Epithelial cell of proximal tubule (primary cell): ENCODE measurements around the gene ARPC4. TPM values are rescaled to one million over a fixed set of nuclear protein-coding genes. Genes with fewer than 3 reads are reported as not detected.

ENCODE experiments used
- DNase-seq: peaks from one replicate; pipeline ENCODE4 v3.0.0-alpha.2; 2011; ENCODE audit warnings: low read depth
- H3K4me3 ChIP-seq: 2 replicates; pipeline ENCODE4 v1.5.1; 2011; ENCODE audit warnings: low read depth, mild to moderate bottlenecking, low read length
- total RNA-seq: library from RNA; depleted of rRNA; stranded (reverse); fragments of >200 nt; gene quantifications from 2 replicates; pipeline ENCODE4 v1.2.3, GENCODE V29; 2015
- TF ChIP-seq, protein P1 (sequence below): conservative IDR thresholded peaks from 2 replicates; pipeline ENCODE4 v1.5.1; 2012; ENCODE audit warnings: low read depth, mild to moderate bottlenecking, low read length

Gene ARPC4
- total RNA-seq, 1 donor from 2014 or later, result 153 TPM

DNA sequence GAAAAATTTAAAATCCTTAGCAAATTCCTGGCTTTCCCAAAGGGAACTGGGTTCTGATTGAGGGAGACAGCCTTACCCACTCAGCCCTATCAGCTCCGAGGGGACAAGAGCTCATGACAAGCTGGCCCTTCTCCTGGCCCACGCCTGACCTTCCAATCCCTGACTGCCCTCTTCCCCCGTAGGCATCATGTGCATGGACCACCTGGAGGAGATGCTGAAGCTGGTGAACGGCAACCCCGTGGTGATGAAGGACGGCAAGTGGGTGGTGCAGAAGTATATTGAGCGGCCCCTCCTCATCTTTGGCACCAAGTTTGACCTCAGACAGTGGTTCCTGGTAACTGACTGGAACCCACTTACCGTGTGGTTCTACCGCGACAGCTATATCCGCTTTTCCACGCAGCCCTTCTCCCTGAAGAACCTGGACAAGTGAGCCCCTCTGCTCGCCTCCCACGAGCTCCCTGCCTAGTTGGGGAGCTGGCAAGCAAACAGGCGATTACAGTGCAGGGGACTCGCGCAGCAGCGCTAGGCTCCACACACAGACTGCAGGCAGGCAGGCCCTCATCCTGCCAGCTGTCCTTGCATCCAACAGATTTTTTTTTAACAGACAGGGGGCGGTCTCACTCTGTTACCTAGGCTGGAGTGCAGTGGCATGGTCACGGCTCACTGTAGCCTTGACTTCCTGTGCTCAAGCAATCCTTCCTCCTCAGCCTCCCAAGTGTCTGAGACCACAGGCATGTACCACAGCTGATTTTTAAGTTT, 34.1 kb downstream of the ARPC4 start:
- DNase-seq, result no peak
- H3K4me3 ChIP-seq, result no peak overlapping the region
- TF ChIP-seq, protein P1, sequence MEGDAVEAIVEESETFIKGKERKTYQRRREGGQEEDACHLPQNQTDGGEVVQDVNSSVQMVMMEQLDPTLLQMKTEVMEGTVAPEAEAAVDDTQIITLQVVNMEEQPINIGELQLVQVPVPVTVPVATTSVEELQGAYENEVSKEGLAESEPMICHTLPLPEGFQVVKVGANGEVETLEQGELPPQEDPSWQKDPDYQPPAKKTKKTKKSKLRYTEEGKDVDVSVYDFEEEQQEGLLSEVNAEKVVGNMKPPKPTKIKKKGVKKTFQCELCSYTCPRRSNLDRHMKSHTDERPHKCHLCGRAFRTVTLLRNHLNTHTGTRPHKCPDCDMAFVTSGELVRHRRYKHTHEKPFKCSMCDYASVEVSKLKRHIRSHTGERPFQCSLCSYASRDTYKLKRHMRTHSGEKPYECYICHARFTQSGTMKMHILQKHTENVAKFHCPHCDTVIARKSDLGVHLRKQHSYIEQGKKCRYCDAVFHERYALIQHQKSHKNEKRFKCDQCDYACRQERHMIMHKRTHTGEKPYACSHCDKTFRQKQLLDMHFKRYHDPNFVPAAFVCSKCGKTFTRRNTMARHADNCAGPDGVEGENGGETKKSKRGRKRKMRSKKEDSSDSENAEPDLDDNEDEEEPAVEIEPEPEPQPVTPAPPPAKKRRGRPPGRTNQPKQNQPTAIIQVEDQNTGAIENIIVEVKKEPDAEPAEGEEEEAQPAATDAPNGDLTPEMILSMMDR, result peak; percentile 41

DNA sequence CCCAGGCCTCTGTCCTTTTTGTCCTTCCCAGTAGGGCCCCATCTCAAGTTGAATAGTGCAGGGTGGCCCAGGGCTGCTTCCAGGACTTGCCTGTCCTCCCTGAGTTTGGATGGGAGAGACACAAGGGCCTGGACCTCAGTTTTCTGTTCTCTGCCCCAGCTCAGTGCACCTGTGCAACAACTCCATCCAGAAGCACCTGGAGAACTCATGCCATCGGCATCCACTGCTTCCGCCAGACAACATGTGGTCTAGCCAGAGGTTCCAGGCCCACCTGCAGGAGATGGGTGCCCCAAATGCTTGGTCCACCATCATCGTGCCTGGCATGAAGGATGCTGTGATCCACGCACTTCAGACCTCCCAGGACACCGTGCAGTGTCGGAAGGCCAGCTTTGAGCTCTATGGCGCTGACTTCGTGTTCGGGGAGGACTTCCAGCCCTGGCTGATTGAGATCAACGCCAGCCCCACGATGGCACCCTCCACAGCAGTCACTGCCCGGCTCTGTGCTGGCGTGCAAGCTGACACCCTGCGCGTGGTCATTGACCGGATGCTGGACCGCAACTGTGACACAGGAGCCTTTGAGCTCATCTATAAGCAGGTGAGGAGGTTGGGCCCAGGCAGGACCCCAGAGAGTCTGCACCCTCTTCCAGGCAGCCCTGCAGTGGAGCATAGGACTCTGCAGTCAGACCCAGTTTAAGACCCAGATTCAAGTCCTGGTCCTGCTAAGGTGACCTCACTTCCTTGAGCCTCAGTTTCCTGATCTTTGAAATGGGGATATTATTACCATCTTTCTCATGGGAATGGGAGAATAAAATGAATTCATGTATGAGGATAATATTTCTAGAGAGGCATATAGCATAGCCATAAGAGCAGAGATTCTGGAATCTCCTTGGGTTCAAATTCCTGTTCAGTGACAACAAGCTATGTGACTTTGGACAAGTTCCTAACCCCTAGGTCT, 36.2 kb downstream of the ARPC4 start:
- TF ChIP-seq, protein P1, result no peak
- no peak overlapping the region for H3K4me3 ChIP-seq
- DNase-seq, result no peak

DNA sequence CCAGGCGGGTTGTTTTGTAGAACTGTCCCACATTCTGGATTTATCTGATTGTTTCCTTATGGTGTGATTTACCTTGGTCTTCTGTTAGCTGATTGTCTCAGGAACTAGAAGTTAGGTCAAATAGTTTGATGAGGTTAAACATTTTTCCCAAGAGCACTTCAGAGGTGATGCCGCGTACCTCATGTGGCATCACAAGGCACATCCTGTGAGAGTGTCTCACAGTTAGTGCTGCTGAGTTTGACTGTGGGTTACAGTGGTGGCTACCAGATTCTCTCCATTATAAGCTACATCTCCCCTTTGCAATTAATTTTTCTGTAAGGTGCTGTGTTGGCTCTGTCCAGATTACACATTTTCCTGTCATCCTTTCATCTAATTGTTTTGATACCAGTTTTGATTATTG, 38.4 kb downstream of the ARPC4 start:
- no peak for DNase-seq
- no peak overlapping the region for H3K4me3 ChIP-seq
- TF ChIP-seq, protein P1, result no peak

DNA sequence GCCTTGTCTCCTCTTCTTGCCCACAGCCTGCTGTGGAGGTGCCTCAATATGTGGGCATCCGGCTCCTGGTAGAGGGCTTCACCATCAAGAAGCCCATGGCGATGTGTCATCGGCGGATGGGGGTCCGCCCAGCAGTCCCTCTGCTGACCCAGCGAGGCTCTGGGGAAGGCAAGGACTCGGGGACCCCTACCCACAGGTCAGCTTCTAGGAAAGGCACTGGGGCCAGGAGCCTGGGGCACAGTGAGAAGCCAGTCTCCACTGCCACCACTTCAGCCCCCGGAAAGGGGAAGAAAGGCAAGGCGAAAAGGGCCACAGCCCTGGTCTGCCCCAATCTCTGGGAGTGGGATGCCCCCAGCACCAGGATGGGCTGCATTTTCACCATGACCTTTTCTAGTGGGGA, 40.2 kb downstream of the ARPC4 start:
- H3K4me3 ChIP-seq, result no peak overlapping the region
- TF ChIP-seq, protein P1, result no peak
- no peak for DNase-seq

DNA sequence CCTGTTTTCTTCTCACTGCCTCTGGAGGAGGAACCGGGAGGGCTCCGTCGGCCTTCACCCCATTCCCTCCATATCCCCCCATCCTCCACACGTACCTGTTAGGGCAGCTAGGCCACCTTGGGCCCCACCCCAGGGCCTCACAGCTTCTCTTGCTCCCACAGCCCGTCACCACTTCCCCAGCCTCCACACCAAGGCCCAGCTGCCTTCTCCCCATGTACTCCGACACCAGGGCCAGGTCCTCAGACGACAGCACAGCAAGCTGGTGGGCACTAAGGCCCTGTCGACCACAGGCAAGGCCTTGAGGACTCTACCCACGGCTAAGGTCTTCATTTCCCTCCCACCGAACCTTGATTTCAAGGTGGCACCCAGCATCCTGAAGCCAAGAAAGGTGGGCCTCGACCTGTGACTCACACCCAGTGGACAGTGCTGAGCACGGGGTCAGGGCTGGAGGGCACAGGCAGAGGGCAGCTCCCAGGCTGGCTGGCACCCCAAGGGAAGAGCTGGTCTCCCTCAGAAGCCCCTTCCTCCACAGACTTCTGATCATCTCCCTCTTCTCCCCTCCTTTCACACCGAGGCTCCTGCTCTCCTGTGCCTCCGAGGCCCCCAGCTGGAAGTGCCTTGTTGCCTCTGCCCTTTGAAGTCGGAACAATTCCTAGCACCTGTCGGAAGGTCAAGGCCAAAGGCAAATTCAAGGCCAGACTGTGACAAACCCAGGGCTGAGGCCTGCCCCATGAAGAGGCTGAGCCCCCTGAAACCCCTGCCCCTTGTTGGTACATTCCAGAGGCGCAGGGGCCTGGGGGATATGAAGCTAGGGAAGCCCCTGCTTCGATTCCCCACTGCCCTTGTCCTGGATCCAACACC, 41.9 kb downstream of the ARPC4 start:
- H3K4me3 ChIP-seq, result no peak overlapping the region
- no peak for DNase-seq
- TF ChIP-seq, protein P1, result no peak

DNA sequence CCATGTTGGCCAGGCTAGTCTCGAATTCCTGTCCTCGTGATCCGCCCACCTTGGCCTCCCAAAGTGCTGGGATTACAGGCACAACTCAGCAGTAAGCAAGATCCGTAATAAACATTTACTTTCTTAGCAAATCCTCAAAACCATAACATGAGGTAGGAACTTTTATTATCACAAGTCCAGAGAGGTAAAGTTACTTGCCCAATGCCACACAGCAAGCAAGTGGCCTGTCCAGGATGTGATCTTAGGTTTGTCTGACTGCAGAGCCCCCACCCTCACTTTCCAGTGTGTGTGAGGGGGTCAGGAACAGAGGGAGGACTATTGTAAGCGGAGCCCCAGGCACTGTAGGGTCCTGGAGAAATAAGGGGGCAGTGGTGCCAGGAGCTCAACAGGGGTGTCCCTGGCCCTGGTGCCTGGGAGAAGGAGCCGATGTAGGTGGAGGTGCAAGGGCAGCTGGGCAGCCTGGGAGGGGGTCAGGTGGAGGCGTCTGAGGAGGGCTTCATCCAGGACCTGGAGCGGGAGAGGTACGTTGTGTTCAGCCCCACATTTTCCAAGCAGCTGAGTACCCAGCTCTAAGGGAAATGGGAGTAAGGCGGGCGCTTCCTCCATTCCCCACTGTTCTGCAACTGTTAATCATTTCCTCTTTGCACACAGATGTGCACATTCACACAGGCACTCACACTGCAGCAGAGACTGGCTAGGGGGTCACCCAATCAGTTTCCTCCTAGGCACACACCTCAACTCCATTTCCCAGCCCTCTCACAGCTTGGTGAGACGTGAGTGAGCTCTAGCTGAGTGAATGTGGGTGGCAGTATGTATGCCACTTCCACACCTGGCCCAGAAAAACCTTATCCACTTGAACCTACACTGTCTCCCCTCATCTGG, 45.1 kb downstream of the ARPC4 start:
- TF ChIP-seq, protein P1, result no peak
- DNase-seq, result no peak
- no peak overlapping the region for H3K4me3 ChIP-seq
